ENCODE results near the gene SCFD2. TPM values are rescaled to one million over a fixed set of nuclear protein-coding genes. Genes with fewer than 3 reads are reported as not detected.

Gene SCFD2
- polyA plus RNA-seq, 1 of the 3 experiments (the other 2 are of a cell fraction) = 14.1 TPM

DNA sequence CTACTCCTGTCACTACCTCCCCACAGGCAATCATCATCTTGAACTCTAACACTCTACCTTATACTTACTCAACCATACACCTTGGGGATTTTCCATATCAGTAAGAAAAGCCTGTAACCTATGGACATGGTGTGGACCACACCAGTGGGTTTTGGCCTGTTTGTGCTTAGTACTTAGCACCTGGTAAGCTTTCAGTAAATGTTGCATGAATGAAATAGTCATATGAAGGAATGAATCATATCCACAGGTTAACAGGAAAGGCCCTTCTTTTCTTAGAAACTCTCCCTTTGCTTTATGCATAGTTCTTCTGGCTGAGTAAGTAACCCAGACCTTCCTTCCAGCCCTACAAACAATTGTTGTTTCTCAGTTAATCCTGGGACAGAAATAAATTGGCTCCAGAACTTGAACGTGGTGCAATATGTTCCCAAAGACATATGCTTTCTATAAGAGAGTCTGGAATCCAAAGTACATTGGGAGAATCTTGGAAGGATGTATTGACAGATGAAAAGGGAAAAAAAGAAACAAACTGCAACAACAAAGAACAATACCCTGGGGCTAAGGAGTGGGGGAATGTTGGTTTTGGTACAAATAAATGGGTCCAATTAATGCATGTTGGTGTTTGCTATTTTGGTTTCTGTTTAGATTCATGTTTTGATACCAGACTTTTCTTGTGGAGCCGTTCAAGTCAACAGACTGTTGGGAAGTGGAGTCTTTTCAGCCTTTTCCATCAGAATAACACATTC, 475.9 kb downstream of the SCFD2 start:
- ChIA-PET CTCF (no interaction called here), POLR2A (no interaction called here)
- no peak overlapping the region for H3K4me2 ChIP-seq
- TF ChIP-seq, protein P1, sequence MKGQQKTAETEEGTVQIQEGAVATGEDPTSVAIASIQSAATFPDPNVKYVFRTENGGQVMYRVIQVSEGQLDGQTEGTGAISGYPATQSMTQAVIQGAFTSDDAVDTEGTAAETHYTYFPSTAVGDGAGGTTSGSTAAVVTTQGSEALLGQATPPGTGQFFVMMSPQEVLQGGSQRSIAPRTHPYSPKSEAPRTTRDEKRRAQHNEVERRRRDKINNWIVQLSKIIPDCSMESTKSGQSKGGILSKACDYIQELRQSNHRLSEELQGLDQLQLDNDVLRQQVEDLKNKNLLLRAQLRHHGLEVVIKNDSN (IDR thresholded peaks at IDR 0.05; ENCODE audit: borderline replicate concordance, low read depth) = no peak
- TF ChIP-seq JUND (IDR thresholded peaks at IDR 0.05) (no peak), EP300 (IDR thresholded peaks at IDR 0.05; ENCODE audit: borderline replicate concordance in 1 of 2, low read depth in 1 of 2, low read length in 1 of 2) (no peak), TEAD4 (IDR thresholded peaks at IDR 0.05; ENCODE audit: borderline replicate concordance, insufficient read depth) (no peak), TCF12 (IDR thresholded peaks at IDR 0.05) (no peak), RFX5 (IDR thresholded peaks at IDR 0.05; ENCODE audit: low read length) (no peak), SIN3A (IDR thresholded peaks at IDR 0.05; ENCODE audit: borderline replicate concordance, low read depth, low read length) (no peak), MXI1 (IDR thresholded peaks at IDR 0.05; ENCODE audit: low read depth, low read length) (no peak), MEF2A (IDR thresholded peaks at IDR 0.05; ENCODE audit: borderline replicate concordance, low read depth) (no peak)
- TF ChIP-seq, protein P2, sequence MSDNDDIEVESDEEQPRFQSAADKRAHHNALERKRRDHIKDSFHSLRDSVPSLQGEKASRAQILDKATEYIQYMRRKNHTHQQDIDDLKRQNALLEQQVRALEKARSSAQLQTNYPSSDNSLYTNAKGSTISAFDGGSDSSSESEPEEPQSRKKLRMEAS (IDR thresholded peaks at IDR 0.05; ENCODE audit: low read depth) = no peak
- TF ChIP-seq, protein P3, sequence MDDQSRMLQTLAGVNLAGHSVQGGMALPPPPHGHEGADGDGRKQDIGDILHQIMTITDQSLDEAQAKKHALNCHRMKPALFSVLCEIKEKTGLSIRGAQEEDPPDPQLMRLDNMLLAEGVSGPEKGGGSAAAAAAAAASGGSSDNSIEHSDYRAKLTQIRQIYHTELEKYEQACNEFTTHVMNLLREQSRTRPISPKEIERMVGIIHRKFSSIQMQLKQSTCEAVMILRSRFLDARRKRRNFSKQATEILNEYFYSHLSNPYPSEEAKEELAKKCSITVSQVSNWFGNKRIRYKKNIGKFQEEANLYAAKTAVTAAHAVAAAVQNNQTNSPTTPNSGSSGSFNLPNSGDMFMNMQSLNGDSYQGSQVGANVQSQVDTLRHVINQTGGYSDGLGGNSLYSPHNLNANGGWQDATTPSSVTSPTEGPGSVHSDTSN (IDR thresholded peaks at IDR 0.05) = no peak
- H3K4me3 ChIP-seq (ENCODE audit: low read depth in 2 of 2, low read length in 1 of 2) = no peak overlapping the region
- H3K27me3 ChIP-seq (ENCODE audit: insufficient read depth) = no peaks in the 10 kb centered on the region
- no peaks in the 10 kb centered on the region for H3K9me3 ChIP-seq
- 42% methylated on average over 2 of the region's 2 CpGs for WGBS (ENCODE audit: low lambda C conversion rate)
- H3K79me2 ChIP-seq (ENCODE audit: insufficient read depth) = no peaks in the 10 kb centered on the region
- no peak for DNase-seq
- H3K27ac ChIP-seq (ENCODE audit: low read depth in 2 of 2, low read length in 1 of 2) = no peak overlapping the region
- no peaks in the 10 kb centered on the region for H4K20me1 ChIP-seq (ENCODE audit: insufficient read depth)
- no peaks in the 10 kb centered on the region for H3K9me2 ChIP-seq
- H3K36me3 ChIP-seq (replicated peaks in 1 of 2; ENCODE audit: control insufficient read depth in 1 of 2, insufficient read depth in 2 of 2, low read length in 1 of 2) = no peaks in the 10 kb centered on the region
- no peak overlapping the region for H2AFZ ChIP-seq (ENCODE audit: low read depth)
- H3K9ac ChIP-seq = no peak overlapping the region
- H3F3A ChIP-seq (replicated peaks; ENCODE audit: insufficient read depth) = no peaks in the 10 kb centered on the region
- no peaks in the 10 kb centered on the region; a peak in 1 of 4 replicates for H3K4me1 ChIP-seq (ENCODE audit: control insufficient read depth in 1 of 2, insufficient read depth in 2 of 2, low read depth in 1 of 2, low read length in 1 of 2)

DNA sequence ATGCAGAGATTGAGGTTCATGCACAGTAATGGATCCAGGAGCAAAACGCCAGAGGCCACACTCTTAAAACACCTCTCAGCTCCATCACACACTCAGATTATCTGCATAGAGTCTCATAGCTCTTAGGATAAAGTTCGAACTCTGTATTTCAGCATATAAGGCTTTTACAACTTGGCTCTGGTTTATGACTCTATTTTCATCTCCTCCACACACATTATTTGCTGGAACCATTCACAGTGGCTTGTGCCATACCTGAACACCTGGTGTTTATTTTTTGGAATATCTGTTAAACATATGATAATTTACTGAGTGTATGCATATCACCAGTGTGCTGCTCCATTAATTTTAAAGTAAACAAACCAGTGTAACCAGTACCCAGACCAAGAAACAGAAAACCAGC, 476.5 kb downstream of the SCFD2 start:
- no peaks in the 10 kb centered on the region for H3F3A ChIP-seq (replicated peaks; ENCODE audit: insufficient read depth)
- ChIA-PET CTCF (no interaction called here), POLR2A (no interaction called here)

More for the DNA sequence above, 476.5 kb downstream of the SCFD2 start:
- Histone ChIP-seq H3K27ac (ENCODE audit: low read depth in 2 of 2, low read length in 1 of 2) (no peak overlapping the region), H2AFZ (ENCODE audit: low read depth) (no peak overlapping the region), H3K9ac (no peak overlapping the region), H3K4me1 (ENCODE audit: control insufficient read depth in 1 of 2, insufficient read depth in 2 of 2, low read depth in 1 of 2, low read length in 1 of 2) (no peaks in the 10 kb centered on the region; a peak in 1 of 4 replicates), H3K4me2 (no peak overlapping the region), H3K79me2 (ENCODE audit: insufficient read depth) (no peaks in the 10 kb centered on the region), H3K9me3 (no peaks in the 10 kb centered on the region), H3K4me3 (ENCODE audit: low read depth in 2 of 2, low read length in 1 of 2) (no peak overlapping the region), H3K36me3 (replicated peaks in 1 of 2; ENCODE audit: control insufficient read depth in 1 of 2, insufficient read depth in 2 of 2, low read length in 1 of 2) (no peaks in the 10 kb centered on the region), H4K20me1 (ENCODE audit: insufficient read depth) (no peaks in the 10 kb centered on the region), H3K9me2 (no peaks in the 10 kb centered on the region), H3K27me3 (ENCODE audit: insufficient read depth) (no peaks in the 10 kb centered on the region)
- TF ChIP-seq SIN3A (IDR thresholded peaks at IDR 0.05; ENCODE audit: borderline replicate concordance, low read depth, low read length) (no peak), TCF12 (IDR thresholded peaks at IDR 0.05) (no peak), NFIC (IDR thresholded peaks at IDR 0.05; ENCODE audit: borderline replicate concordance) (no peak), TEAD4 (IDR thresholded peaks at IDR 0.05; ENCODE audit: borderline replicate concordance, insufficient read depth) (no peak), GABPA (IDR thresholded peaks at IDR 0.05; ENCODE audit: low read depth) (no peak), RFX5 (IDR thresholded peaks at IDR 0.05; ENCODE audit: low read length) (no peak), FOSL2 (IDR thresholded peaks at IDR 0.05; ENCODE audit: borderline replicate concordance, low read depth) (no peak), SMC3 (IDR thresholded peaks at IDR 0.05; ENCODE audit: low read depth, low read length) (no peak), ELF1 (IDR thresholded peaks at IDR 0.05) (no peak), FOXJ3 (CRISPR knock-in tag; IDR thresholded peaks at IDR 0.05) (no peak)
- TF ChIP-seq, protein P4, sequence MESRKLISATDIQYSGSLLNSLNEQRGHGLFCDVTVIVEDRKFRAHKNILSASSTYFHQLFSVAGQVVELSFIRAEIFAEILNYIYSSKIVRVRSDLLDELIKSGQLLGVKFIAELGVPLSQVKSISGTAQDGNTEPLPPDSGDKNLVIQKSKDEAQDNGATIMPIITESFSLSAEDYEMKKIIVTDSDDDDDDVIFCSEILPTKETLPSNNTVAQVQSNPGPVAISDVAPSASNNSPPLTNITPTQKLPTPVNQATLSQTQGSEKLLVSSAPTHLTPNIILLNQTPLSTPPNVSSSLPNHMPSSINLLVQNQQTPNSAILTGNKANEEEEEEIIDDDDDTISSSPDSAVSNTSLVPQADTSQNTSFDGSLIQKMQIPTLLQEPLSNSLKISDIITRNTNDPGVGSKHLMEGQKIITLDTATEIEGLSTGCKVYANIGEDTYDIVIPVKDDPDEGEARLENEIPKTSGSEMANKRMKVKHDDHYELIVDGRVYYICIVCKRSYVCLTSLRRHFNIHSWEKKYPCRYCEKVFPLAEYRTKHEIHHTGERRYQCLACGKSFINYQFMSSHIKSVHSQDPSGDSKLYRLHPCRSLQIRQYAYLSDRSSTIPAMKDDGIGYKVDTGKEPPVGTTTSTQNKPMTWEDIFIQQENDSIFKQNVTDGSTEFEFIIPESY (IDR thresholded peaks at IDR 0.05; ENCODE audit: borderline replicate concordance, low read depth) = no peak
- TF ChIP-seq, protein P5, sequence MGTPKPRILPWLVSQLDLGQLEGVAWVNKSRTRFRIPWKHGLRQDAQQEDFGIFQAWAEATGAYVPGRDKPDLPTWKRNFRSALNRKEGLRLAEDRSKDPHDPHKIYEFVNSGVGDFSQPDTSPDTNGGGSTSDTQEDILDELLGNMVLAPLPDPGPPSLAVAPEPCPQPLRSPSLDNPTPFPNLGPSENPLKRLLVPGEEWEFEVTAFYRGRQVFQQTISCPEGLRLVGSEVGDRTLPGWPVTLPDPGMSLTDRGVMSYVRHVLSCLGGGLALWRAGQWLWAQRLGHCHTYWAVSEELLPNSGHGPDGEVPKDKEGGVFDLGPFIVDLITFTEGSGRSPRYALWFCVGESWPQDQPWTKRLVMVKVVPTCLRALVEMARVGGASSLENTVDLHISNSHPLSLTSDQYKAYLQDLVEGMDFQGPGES (IDR thresholded peaks at IDR 0.05; ENCODE audit: low read depth, low read length) = no peak
- TF ChIP-seq, protein P6, sequence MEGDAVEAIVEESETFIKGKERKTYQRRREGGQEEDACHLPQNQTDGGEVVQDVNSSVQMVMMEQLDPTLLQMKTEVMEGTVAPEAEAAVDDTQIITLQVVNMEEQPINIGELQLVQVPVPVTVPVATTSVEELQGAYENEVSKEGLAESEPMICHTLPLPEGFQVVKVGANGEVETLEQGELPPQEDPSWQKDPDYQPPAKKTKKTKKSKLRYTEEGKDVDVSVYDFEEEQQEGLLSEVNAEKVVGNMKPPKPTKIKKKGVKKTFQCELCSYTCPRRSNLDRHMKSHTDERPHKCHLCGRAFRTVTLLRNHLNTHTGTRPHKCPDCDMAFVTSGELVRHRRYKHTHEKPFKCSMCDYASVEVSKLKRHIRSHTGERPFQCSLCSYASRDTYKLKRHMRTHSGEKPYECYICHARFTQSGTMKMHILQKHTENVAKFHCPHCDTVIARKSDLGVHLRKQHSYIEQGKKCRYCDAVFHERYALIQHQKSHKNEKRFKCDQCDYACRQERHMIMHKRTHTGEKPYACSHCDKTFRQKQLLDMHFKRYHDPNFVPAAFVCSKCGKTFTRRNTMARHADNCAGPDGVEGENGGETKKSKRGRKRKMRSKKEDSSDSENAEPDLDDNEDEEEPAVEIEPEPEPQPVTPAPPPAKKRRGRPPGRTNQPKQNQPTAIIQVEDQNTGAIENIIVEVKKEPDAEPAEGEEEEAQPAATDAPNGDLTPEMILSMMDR (IDR thresholded peaks at IDR 0.05) = no peak
- WGBS (ENCODE audit: low lambda C conversion rate) = 79% methylated on average over 2 of the region's 2 CpGs
- no peak for DNase-seq
